ENCODE measurements around the gene KIAA0513.

KIAA0513 gene

DNA sequence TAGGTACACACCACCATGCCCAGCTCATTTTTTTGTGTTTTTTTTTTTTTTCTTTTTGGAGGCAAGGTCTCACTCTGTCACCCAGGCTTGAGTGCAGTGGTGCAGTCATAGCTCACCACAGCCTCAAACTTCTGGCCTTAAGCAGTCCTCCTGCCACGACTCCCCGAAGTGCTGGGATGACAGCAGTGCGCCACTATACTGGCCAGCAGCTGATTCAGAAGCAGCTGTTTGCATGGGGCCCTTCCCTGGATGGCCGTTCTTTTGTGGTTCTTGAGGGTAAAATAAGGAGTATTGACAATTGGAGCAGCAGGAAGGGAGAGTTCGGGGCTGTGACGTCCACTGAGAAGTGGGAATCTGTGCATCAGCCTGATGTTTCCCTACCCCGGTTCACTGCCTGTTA lies 41.6 kb downstream of the KIAA0513 start:
- no peak for DNase-seq (ENCODE audit: low read depth, low spot score)

DNA sequence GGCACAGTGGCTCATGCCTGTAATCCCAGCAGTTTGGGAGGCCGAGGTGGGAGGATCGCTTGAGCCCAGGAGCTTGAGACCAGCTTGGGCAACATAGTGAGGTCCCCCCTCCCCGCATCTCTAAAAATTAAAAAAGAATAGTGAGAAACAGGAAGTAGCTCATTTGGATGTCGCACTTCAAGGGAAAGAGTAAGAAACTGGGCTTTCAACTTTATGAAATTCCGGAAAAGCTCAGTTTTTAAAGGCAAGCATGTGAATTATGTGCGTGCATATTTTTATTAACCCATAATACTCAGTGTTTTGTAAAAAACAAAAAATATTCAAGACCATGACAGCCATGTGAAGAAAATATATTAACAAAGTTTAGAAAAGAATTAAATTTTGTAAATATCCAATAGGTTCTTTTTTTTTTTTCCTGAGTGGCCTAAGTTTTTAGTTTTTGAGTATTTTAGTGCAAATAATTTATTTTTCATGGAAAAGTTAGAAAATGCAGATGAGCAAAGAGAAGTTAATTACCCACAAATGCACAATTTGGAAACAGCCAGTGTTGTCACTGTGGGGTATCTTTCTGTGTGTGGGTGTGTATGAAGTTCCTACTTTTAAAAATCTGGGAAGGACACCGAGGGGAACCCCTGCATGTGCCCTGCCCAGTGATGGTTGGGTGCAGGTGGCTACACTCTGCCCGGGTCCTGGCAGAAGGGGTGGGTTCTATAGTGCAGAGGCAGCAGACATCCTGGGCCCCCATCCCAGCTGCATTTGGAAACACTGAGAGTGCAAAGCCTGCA lies 44.7 kb downstream of the KIAA0513 start:
- no peak for DNase-seq (ENCODE audit: low read depth, low spot score)

DNA sequence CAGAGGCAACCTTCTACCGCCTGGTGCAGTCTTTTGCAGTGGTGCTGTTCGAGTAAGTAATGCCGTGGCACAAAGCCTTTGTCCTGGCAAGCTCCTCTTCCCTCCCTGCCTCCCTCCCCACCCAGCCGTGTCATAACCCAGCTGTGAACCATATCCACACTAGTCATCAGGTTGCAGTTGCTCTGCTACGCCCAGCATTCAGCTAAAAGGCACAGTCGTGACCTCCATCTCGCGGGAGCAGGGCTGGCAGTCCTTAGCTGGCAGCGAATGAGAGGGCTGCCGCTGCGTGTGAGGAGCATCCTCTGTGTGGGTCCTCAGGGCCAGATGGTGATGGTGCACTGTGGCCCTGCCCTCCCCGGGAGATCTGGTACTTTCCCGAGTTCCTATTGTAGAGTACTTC lies 45.4 kb downstream of the KIAA0513 start:
- no peak for DNase-seq (ENCODE audit: low read depth, low spot score)

DNA sequence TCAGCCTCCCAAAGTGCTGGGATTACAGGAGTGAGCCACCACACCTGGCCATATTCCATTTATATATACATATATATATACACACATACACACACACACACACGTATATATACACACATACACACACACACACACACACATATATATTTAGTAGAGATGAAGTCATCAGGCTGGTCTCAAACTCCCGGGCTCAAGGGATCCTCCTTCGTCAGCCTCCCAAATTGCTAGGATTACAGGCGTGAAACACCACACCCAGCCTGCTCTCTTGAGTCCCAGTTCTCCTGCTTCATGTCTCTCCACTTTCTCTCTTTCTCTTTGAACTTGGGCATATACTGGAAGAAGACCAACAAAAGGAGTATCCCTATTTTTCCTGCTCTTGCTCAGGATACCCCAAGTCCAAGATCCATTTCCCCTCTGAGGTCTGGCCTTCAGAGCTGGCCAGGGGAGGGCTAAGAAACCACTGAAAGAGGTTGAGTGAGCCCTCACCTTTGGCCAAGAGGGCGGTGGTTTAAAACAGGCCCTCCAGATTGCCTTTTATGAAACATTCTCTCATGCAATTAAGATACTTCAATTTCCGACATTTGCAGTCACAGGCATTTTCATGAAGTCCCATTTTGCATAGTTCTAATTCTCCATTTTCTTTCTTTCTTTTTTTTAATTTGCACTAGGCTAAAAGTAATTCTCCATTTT lies 46.8 kb downstream of the KIAA0513 start:
- DNase-seq (ENCODE audit: low read depth, low spot score), result no peak

DNA sequence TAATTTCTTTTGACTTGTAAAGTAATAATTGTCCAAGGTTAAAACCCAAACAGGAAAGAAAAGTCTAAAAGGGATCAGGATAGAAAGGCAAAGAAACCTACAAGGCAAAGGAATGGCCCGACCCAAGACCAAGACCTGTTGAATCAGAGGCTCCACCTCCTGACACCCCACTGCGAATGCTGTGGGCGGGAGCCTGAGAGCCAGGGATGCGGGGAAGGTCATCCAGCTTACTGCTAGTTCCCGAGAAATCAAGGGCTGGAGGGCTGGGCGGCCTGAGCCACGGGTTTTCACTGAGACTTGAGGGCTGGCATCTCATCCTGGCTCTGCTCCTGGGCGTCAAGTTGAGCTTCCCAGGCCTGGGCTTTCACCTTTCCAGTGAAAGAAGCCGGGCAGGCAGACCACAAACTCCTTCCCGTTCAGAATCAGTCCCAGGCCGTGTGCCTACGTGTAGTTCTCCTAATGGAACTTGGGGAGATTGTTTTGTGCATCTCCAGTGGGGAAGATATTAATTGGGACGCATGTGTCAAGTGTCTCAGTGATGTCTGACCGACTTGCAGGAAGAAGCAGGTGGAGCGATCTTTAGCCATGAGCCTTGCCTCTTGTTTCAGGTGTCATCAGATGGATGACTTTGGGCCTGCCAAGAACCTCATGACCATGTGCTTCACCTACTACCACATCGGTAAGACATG lies 47.8 kb downstream of the KIAA0513 start:
- no peak for DNase-seq (ENCODE audit: low read depth, low spot score)

DNA sequence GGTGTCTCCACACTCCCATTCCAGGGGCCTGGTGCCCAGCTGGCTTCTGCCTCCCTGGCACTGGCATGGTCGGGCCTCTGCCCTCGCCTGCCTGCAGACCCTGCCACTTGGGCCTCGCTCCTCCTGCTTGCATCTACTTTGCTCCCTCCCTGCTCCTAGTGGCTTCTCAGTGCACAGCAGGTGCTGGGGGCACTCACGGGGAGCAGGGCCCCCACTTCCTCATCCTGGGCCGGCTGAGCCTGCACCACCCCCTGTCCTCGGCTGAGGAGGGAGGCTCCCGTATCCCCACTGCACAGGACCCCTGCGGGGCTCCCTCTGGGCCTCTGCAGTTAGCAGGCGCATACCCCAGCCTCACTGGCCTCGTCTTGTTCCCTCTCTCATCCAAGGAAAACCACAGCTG lies 49.4 kb downstream of the KIAA0513 start:
- no peak for DNase-seq (ENCODE audit: low read depth, low spot score)

DNA sequence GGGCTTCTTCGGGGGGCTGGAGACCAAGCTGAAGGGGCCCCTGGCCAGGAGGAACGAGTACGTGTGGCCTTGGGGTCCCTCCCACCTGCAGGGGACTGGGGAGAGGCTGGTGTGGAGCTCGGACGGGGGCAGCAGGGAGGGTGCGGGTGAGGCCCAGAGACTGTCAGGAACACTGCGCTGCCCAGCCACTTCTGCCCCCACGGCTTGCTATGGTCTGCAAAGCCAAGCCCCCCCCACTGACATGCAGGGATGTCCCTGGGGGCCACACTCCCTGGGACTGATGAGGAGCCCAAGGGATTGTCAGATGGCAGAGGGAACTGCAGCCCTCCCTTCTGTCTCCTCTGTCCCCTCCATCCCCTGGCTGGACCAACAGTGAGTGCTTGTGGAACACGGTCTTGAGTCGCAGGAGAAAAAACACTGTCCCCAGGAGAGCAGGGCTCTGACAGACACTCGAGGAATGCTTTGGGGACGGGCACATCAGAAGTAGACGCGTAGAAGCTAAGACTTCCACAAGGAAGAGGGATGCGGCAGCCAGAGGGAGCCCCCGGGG lies 50.1 kb downstream of the KIAA0513 start:
- no peak for DNase-seq (ENCODE audit: low read depth, low spot score)

DNA sequence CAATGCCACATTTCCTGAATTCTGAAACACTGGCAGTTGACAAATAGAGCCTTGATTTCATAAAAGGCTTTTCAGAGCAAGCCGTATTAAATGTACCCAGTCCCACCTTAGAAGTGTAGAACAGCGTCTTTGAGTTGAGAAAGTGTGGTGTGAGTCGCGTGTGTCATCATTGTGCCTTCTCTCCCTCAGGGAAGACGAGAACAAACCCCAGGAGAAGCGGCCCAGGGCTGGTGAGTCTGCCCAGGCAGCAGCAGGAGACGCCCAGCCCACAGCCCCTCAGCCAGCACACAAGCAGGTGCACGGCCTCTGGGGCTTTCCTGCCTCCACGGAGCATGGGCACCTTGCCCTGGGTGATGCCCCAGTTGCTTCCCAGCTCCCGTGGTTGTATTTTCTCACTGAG lies 50.6 kb downstream of the KIAA0513 start:
- DNase-seq (ENCODE audit: low read depth, low spot score), result no peak

DNA sequence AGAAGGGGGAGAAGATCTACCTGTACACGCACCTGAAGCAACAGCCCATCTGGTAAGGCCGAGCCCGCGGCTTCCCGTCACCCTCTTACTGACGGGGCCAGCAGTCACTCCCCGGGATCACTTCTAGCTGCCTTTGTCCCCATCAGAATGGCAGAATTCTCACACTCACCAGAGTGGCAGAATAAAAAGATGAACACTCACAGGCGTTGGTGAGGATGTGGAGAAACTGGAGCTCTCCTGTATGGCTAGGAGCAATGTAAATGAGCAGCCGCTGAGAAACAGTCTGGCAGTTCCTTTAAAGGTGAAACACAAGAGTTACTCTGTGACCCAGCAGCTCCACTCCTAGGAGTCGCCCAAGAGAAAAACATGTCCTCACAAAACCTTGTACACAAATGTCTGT lies 51.4 kb downstream of the KIAA0513 start:
- DNase-seq (ENCODE audit: low read depth, low spot score), result no peak

DNA sequence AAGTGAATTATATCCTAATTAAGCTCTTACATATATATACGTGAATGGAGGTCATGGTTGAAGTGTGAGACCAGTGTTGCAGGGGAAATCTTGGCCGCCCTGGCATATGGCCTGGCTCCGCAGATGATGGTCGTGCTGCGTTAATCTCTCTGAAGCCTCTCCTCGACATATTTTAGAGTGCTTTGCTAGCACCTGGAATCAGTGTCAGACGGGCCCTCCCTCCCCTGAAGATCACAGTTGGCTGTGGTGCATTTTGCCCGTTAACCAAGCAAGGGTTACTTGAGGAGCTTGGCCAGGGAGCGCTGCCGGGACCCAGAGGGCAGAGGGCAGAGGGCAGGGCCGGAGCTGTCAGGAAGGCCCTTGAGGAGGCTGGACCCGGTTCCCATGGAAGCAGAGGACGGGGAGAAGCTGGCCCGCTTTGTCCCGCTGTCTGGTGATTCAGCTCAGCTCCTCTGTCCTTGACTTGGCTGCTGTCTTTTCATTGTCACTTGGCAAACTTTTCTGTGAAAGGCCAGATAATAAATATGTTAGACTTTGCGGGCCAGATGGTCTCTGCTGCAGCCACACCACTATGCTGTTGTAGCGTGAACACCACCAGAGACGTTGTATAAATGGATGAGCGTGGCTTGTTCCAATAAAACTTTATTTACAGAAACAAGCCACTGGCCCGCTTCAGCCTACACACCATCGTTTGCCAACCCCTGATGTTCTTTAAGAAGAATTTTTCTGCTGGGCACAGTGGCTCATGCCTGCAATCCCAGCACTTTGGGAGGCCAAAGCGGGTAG lies 52.4 kb downstream of the KIAA0513 start:
- DNase-seq (ENCODE audit: low read depth, low spot score), result no peak

DNA sequence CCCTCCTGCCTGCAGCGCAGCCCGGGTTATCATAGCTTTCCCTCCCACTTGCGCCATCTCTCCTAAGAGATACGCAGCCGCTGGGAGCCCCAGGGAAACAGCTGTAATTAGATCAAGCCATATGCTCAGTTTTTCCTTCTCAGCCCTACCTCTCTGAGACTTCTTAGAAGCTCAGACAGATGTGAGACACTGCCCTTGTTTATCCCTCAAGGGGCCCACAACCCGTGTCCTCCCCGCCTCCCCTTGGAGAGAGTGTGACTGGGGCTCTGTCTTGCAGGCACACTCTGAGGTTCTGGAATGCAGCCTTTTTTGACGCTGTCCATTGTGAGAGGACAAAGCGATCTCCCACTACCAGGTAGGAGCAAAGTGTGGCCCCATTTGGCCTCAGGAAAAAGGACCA lies 53.4 kb downstream of the KIAA0513 start:
- no peak for DNase-seq (ENCODE audit: low read depth, low spot score)

DNA sequence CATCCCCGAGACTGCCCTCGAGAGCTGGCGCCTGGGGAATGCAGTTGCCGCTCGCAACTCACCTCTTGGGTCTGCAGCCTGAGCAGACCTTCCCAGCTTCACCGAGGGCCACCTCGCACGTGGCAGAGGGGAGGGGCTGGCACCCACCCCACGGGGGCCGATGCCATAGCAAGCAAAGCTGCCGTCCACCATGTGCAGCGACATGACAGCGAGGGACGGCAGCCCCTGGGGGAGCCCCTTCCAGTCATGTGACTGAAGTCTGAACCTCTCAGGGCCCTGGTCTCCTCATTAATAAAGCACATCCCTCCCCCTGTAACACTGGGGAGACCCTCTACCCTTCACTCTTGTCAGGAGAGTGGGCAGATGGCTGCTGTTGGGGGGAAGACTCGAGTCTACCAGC lies 54.2 kb downstream of the KIAA0513 start:
- DNase-seq (ENCODE audit: low read depth, low spot score), result no peak

DNA sequence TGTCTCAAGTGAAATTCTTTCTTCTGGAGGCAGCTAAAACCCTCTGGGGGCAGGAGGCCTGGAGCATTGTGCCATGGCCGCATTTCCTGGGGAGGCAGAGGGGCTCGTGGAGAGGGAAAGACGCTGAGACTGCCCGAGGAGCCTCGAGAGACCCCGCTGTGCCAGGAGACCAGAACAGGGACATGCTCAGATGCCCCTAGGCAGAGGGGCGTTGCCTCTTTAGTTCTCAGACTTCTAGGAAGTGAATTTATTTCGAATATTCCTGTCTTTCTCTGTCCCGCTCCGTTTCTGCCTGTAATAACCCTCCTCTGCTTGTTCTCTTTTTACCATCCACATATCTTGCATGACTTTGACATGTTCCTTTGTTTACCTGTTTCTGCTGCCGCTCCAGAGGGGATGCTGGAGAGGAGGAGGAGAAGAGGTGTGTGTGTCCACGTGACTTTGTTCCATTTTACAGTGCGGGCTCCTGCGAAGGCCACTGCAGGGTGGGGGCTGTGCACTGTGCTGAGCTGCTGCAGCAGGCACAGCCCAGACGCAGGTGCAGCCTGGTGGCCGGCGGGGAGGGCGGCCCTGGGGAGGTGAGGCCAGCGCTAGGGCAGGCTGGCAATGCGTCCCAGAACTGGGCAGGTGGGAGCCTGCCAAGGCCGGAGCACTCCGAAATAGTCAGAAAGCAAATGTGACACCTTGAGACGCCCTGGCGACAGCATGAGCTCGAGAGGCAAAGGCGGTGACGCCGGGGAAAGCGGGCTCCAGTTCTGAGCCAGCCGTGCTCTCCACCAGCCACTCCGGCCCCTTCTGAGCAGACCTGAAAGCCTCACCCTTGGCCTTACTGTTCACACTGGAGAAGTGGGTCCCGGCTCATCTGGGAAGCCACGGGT lies 54.8 kb downstream of the KIAA0513 start:
- no peak for DNase-seq (ENCODE audit: low read depth, low spot score)

DNA sequence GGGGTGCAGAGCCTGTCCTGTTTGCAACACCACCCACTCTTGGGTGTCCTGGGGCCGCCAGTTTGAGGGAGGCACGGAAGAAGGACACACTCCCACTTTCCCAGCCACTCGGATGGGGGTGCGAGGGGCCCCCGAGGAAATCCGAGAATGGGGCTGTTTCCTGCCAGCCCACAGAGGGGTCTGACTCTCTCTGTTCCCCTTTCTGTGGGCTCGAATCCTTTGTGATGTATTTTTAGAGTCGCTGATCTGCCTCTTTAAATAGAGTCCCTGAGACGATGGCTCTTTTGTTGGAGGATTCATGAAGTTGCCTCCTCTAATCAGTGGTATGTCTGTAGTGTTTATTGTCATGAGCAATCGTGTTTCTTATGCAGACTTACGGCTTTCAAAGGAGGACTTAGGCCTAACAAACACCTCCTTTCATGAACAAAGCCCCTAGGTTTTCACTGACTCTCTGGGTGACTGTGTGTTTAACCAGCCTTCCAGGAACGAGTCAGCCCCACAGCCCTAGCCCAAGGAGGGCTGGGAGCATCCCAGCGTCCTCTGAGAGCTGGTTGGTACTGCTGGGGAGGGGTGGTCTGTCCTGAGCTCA lies 55.5 kb downstream of the KIAA0513 start:
- no peak for DNase-seq (ENCODE audit: low read depth, low spot score)

DNA sequence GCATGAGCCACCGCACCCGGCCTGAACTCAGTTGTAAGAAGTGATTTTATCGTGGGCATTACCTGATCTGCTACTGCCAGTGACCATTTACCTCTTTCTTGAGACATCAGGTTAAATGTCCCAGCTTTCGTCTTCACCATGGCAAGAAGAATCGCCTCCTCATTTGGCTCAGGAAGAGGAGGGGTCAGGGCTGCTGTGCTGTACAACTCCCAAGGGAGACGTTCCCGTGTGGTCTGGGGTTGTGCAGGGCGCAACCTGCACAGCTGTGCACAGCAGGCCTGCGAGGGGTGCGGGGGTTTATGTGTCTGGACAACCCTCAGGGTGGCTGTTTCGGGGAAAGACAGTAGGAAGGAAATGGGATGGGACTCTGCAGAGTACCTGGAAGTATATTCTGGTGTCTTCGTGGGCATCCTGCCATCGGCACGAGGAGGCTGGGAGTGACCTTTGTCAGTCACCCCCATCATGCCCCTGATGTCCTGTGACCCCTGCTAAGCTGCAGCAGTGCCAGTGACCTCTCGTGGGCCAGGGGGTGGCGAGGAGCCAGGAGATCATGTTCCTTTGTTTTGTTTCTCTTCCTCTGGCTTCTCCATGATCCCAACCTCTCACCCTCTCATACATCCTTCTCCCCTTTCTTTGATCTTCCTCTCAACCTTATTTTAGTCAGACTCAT lies 57.4 kb downstream of the KIAA0513 start:
- no peak for DNase-seq (ENCODE audit: low read depth, low spot score)

DNA sequence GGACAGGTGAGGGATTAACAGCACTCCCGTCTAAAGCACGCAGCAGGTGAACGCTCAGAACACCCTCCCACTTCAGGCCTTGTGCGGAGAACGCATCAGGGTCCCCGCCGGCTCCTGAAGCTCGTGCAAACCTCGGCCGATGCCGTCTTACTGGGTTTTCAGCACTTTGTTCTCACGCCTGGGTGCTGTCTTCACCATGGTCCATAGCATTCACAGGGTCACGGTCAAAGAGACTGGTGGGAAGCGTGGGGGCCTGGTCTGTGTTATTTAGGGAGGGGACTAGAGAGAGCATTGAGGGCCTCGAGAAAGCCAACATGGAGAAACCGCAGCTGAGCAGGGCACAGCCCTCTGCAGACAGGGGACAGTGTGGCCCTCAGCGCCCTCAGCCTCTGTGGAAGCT lies 58.1 kb downstream of the KIAA0513 start:
- no peak for DNase-seq (ENCODE audit: low read depth, low spot score)

DNA sequence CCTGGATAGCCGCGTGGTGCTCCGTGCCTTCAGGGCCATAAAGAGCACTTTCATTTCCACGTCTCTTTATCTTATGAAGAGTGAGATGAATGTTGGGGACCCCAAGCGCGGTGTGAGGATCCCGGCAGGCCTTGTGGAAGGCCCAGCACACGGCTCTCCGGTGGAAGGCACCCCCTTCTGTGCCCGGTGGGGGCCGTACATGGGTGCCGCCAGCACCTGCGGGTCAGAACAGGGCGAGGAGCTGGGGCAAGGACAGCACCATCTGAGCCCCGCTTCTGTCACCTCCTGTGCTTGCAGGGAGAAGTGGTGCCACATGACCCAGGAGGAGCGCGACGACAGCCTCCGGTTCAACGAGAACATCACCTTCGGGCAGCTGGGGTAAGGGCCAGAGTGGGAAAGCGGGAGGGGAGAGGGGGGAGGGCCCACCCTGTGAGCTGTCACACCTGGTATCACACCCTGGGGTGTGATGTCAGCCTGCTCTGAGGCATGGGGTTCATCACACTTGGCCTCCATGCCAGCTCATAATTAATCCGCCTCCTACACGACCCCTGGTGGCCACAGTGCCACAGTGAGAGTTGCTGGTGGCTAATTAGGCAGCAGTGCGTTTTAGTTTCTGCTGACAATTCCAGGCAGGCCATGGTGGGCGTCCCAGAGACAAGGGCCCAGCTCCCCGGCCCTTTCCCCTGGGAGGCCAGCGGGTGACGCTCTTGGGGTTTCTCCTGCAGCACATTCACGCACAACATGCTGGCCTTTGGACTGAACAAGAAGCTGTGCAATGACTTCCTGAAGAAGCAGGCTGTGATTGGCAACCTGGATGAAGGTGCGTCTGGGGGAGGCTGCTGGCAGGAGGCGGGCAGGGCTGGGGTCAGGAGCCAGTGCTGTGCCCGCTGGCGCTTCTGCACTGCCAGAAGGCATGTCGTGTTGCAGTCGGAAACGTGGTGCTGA lies 59.0 kb downstream of the KIAA0513 start:
- no peak for DNase-seq (ENCODE audit: low read depth, low spot score)

DNA sequence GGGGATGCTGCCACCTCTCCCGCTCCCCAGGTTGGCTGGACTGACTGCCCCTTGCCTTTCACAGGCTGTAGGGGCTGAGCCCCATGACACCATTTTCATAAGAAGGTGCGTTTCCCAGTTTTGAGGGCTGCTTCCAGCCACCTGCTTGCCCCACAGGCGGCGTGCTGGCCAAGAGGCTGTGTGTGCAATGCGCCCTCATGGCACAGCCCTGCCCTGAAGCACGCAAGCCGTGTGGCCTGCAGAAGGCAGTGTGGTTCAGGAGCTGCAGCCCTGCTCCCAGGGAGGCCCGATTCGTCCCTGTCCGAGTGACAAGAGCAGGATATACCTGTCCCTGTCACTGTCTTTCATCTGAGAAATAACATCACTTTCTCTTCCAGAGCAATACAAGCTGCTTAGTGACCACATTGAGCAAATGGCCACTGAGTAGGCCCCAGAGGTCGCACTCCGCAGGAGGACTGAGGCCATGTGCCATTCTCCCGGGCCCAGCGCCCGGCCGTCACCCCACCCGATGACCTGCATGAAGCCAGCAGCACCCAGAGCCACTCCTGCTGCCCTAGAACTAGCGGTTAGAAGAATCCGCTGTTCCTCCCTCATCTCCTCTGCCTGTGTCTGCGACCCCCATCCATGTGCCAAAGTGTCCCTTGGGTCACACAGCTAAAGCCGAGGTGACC lies 60.4 kb downstream of the KIAA0513 start:
- DNase-seq (ENCODE audit: low read depth, low spot score), result no peak

All from brain pericyte (primary cell).